HG03175 (cell line): ENCODE results near the gene SLC25A21.

Experiments used
- ATAC-seq: cut with Tn5 transposase; IDR thresholded peaks from one replicate; pipeline ENCODE4 v1.9.1; 2021; ENCODE audit warnings: mild to moderate bottlenecking, moderate library complexity; ENCODE audit not compliant: unreplicated experiment

The SLC25A21 gene

GRCh38 chr14:36791402-36791801 is 381.0 kb downstream of the SLC25A21 start:
- ATAC-seq = no peak

- no peak for ATAC-seq
Observed at GRCh38 chr14:36785511-36785910, 386.9 kb downstream of the SLC25A21 start.

- no peak for ATAC-seq
Observed at GRCh38 chr14:36784541-36784940, 387.9 kb downstream of the SLC25A21 start.

DNA sequence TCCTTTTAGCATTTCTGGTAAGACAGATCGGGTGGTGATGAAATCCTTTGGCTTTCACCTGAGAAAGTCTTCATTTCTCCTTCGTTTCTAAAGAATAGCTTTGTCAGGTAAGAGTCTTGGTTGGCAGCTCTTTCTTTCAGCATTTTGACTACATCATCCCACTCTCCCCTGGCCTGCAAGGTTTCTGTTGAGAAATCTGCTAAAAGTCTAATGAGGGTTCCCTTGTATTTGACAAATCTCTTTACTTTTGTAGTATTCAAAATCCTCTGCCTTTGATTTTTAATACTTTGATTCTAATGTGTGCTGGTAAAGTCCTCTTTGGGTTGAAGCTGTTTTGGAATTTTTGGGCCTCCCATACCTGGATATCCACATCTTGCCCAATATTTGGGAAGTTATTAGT is 390.5 kb downstream of the SLC25A21 start:
- ATAC-seq = no peak

- no peak for ATAC-seq
Observed at GRCh38 chr14:36773558-36773957, 398.8 kb downstream of the SLC25A21 start.

DNA sequence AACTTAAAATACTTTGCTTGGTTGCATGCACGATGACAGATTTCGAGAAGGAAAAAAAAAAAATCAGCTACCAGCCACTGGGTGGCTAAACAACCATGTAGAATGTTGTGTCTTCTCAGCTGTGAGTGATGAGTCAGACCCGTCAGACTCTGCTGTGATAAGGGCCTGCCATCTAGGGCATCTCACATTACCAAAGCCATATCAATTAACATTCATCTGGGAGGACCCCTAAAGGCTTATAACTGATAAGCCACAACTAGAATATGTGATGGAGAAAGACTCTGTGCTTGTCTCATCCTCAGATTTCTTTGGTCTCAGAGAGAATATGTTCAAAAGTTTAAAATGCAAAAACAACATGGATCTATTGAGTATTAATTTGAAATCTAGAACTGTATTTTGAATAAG is 399.3 kb downstream of the SLC25A21 start:
- no peak for ATAC-seq

GRCh38 chr14:36771028-36771640 is 401.3 kb downstream of the SLC25A21 start:
- no peak for ATAC-seq

- ATAC-seq = no peak
Observed at GRCh38 chr14:36768638-36769337, 403.6 kb downstream of the SLC25A21 start.

- ATAC-seq = no peak
Observed at GRCh38 chr14:36767603-36768281, 404.7 kb downstream of the SLC25A21 start.

DNA sequence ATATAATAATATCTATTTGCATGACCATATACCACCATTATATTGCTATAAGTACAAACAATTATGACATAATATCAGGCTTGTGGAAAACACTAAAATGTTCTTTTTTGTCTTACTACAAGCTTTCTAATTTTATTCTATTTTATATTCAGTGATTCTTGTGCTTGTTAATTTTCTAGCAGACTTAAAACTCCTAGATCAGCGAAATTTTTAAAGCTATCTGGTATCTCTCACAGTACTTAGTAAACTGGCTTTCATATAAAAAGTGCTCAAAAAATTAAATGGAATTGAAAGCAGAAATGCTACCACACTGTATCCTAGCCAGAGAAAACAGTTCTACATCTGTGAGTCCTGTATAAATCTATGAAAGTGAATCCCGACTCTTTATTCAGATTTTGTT is 405.4 kb downstream of the SLC25A21 start:
- ATAC-seq = no peak

- ATAC-seq = no peak
Observed at GRCh38 chr14:36757734-36758601, 414.4 kb downstream of the SLC25A21 start.

DNA sequence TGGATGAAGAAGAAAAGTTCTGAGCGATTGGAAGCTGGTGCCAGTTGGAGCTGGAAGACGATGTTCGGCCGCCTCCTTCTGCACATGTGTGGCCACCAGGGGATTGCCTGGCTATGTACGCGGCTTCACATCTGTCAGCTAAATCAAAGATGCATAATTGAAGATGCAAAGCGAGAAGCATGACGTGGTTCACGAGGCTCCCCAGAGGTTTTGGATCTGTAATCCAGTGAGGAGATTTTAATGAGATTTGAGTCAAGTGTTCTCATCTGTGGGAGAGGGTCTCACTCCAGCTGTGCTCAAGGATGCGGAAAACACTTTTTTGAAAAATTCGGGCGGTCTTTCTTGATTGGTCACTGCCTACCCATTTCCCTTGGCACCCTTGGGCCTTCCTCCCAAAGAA is 416.2 kb downstream of the SLC25A21 start:
- ATAC-seq = no peak

DNA sequence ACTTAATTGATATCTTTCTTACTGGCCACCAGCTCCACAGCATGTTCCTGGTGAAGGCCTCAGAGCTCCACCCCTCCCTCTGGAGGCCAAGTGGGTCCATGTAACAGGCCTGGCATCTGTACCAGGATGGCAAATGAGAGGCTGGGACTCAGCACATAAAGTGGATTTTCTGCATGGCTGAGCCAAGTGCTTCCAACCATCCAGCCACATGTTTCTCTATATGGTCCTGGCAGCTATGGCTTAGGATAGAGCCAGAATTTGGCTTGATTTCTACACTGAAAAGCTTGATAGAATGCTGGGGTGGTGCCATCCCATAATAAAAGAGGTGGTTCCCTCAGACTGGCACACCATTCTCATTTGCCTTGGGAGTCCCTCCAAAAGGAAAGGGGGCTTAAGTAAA is 416.6 kb downstream of the SLC25A21 start:
- no peak for ATAC-seq

- no peak for ATAC-seq
Observed at GRCh38 chr14:36751920-36752319, 420.5 kb downstream of the SLC25A21 start.

DNA sequence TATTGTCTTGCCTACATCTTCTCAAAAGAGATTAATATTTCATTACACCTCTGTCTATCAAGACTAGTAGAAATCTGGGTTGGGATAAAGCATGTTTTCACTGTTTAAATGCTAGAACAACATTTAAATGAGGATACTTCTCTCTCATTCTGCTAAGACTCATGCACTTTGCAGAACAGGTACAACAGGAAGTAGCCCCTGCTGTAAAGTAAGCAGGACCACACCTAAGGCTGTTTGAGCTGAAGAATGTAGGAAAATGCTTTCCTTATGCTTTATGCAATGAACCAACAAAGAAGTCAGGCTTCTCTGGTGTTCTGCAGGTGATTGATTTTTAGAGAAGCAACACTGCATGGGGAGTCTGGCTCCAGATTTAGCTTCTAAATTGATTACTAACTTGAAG is 421.3 kb downstream of the SLC25A21 start:
- no peak for ATAC-seq

DNA sequence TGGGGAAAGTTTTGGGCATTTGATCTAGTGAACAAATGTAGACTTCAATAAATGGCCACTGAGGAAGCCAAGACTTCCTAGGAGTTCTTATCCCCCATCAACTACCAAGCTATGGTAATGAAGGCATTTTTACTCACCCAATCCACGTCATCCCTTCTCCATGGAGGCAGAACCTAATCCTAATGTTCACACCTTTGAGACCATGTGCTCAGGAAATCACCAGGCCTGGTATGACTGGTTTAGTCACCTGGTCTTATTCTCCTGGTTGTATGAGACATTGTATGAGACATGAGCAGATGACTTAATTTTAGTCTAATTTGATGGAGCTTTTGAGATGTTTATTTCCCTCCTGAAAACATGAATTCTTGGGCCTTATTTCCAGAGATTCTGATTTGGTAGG is 422.2 kb downstream of the SLC25A21 start:
- no peak for ATAC-seq

DNA sequence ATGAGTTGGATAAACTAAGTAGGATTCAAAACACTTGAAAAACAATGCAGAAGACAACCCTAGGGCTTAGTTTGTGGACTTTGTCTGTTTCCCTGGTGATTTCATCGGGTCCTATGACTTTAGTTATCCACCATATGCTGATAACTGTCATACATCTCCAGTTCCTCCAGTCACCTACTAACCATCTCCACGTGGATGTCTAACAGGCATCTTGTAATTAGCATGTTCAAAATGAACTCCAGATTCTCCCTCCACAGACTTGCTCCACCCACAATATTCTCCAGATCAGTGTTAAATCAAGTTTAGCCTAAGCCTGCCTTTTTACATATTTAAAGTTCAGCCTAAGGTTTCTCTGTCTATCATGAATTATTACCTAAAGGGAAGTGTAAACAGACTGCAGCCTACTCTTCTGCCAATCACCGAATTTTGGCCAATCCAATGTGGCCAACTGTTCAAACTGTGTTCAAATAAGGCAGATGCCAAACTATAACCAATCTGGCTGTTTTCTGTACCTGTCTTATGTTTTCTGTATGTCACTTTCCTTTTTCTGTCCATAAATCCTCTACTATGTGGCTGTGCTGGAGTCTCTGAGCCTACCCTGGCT is 423.7 kb downstream of the SLC25A21 start:
- no peak for ATAC-seq

DNA sequence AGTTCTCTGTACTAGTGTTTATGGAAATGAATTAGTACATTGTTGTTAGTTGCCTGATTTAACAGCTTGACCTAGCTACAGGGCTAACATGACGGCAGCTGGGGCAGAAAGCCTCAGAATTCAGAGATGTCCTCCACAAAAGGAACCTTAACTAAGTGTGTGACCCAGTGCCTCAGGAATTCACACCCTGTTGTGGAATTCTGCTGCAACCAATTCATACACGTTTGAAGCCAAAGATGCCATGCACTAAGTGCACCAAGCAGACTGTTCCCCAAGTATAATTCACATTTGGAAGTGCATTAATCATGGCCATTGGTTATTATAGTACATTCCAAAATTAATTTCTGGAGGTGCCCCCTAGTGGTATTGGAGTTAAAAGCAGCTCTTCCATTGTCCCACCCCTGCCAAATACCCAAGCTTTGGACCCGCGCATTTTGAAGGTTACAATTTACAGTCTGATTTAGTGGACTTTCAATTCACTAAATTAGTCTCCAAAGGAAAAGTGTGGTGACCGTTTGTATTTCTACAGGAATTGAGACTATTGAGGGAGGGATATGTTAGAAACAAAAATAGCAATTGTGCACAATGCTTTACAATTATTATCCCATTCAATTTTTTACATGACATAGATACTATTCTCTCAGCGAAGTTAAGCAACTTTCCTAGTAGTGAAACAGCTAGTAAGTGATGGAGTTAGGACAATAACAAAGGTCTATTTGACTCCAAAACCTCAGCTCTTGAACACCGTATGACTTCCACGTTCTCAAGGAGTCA is 424.8 kb downstream of the SLC25A21 start:
- ATAC-seq = no peak

DNA sequence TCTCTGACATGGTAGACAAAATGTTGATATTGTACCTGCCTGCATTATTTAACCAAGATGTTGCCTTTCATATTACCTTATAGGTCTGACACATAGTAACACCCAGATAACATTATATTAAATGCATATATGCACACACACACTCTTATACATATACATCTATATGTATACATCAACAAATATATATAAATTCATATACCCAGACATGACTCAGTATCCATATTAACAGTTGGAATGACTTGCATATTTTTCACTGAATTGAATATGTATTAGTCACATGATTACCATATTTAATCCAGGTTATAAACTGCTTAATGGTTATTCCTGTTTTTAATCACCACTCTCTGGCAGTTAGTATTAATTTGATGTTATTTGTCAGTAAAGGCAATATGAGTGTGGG is 425.5 kb downstream of the SLC25A21 start:
- ATAC-seq = no peak

GRCh38 chr14:36741858-36742257 is 430.5 kb downstream of the SLC25A21 start:
- ATAC-seq = no peak
